Stomach (tissue), 9 donors: ENCODE measurements around the gene MAGEA4. TPM values are rescaled to one million over a fixed set of nuclear protein-coding genes. Genes with fewer than 3 reads are reported as not detected.

Experiments used
- DNase-seq, 2 donors: peaks; one replicate each; pipeline versions ENCODE4 v3.0.0 to v3.0.0-alpha.2; 2013 to 2019
- H3K27ac ChIP-seq, 5 donors: fragments of 200-600 bp in 4 of 5; sonication (generic) in 4 of 5; one replicate each; pipeline ENCODE4 v1.5.1; 2013 to 2019; ENCODE audit warnings: mild to moderate bottlenecking in 1 of 5, moderate library complexity in 1 of 5
- H3K27me3 ChIP-seq, 3 donors: fragments of 200-600 bp; sonication (generic); one replicate each; pipeline ENCODE4 v1.5.1; 2017 to 2019; ENCODE audit warnings: mixed run types in 1 of 3
- H3K36me3 ChIP-seq, 4 donors: fragments of 200-600 bp; sonication (generic); 1 replicate in 3 of 4; 2 replicates in 1 of 4; pipeline ENCODE4 v1.5.1; 2016 to 2019
- H3K4me1 ChIP-seq, 4 donors: fragments of 200-600 bp; sonication (generic); one replicate each; pipeline ENCODE4 v1.5.1; 2016 to 2019
- H3K4me3 ChIP-seq, 4 donors: fragments of 200-600 bp; sonication (generic) in 3 of 4; one replicate each; pipeline ENCODE4 v1.5.1; 2016 to 2019; ENCODE audit warnings: mild to moderate bottlenecking in 1 of 4
- H3K9me3 ChIP-seq, 4 donors: fragments of 200-600 bp; sonication (generic); one replicate each; pipeline ENCODE4 v1.5.1; 2016 to 2019
- CTCF ChIP-seq, 7 experiments: fragments of 450-650 bp in 4 of 7; fragments of 200-600 bp in 3 of 7; sonication (generic) in 3 of 7; IDR thresholded peaks; one replicate each; pipeline ENCODE4 v1.5.1; 2016 to 2019; ENCODE audit warnings: antibody characterized with exemption in 7 of 7, control low read depth in 2 of 7, mild to moderate bottlenecking in 1 of 7
- EP300 ChIP-seq: sonication (generic); formaldehyde crosslinking; IDR thresholded peaks from one replicate; pipeline ENCODE4 v1.6.1; 2017; ENCODE audit warnings: antibody characterized with exemption
- POLR2A ChIP-seq, 4 donors: fragments of 450-650 bp; IDR thresholded peaks; one replicate each; pipeline ENCODE4 v1.6.1; 2016; ENCODE audit warnings: antibody characterized with exemption in 4 of 4, control low read depth in 2 of 4, mild to moderate bottlenecking in 1 of 4, moderate library complexity in 1 of 4
- POLR2AphosphoS5 ChIP-seq, 3 donors: sonication (generic); formaldehyde crosslinking; IDR thresholded peaks; one replicate each; pipeline ENCODE4 v1.6.1; 2016; ENCODE audit warnings: antibody characterized with exemption in 3 of 3
- WGBS, 5 donors: extraction: QIAGEN DNeasy Blood & Tissue Kit in 3 of 5; methylation state at CpG; one replicate each; pipeline versions ENCODE4 v1.1.5 to v1.1.7; 2013 to 2018; 5-methylcytosine and 5-hydroxymethylcytosine counted together
- intact Hi-C: fragments of 100-400 bp; cut with DNase I; formaldehyde crosslinking; loops from one replicate; pipeline ENCODE4 v1.15.1; 2023; ENCODE audit warnings: low total_unique reads
- polyA plus RNA-seq, 3 donors: library from polyadenylated mRNA; stranded (reverse); fragments of 200-250 nt; gene quantifications; one replicate each; pipeline ENCODE4 v1.2.3, GENCODE V29; 2013
- total RNA-seq, 5 donors: library from RNA; depleted of rRNA; stranded (reverse); fragments of >200 nt; gene quantifications; one replicate each; pipeline versions ENCODE4 v1.1.0 to v1.2.3, GENCODE V29; 2014 to 2016
- donor health status: healthy with polysubstance abuse.
- donor health status: Bipolar disorder and iron deficiency.
- donor health status: healthy.

MAGEA4 gene
- total and polyA plus RNA-seq, 8 donors = not detected

DNA sequence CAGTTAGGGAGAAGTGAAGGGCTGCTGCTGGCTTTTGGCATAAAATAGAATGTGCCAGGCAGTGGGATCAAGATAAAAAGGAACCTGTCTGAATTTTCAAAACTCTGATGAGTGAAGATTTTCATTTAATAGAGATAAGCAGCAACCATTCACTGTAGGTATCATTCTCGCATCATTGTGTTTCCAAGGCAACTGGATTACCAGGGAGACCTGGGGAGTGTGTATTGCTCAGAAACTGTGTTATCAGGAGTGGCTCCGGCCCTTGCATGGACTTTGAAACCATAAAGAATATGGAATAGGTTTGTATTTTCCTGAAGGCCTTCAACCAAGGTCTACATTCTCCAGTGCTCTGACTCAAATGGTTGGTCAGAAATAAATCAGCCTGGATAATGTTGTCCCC, 23.3 kb upstream of the MAGEA4 start:
- intact Hi-C loops = no loop called here
- no peak for DNase-seq
- TF ChIP-seq POLR2AphosphoS5 (IDR thresholded peaks at IDR 0.05) (no peak), EP300 (no peak), CTCF (IDR thresholded peaks at IDR 0.05) (no peak), POLR2A (IDR thresholded peaks at IDR 0.05) (no peak)
- no peak overlapping the region for H3K27ac ChIP-seq
- 47 to 77% (median 67%) methylated on average over 2 of the region's 2 CpGs for WGBS, 5 donors
- H3K4me3 ChIP-seq = no peak overlapping the region
- H3K27me3 ChIP-seq = no peaks in the 10 kb centered on the region
- H3K9me3 ChIP-seq = peaks cover 0 to 14% (median 4%) of the 10 kb centered on the region in 4 donors
- no peaks in the 10 kb centered on the region for H3K36me3 ChIP-seq
- no peaks in the 10 kb centered on the region for H3K4me1 ChIP-seq

DNA sequence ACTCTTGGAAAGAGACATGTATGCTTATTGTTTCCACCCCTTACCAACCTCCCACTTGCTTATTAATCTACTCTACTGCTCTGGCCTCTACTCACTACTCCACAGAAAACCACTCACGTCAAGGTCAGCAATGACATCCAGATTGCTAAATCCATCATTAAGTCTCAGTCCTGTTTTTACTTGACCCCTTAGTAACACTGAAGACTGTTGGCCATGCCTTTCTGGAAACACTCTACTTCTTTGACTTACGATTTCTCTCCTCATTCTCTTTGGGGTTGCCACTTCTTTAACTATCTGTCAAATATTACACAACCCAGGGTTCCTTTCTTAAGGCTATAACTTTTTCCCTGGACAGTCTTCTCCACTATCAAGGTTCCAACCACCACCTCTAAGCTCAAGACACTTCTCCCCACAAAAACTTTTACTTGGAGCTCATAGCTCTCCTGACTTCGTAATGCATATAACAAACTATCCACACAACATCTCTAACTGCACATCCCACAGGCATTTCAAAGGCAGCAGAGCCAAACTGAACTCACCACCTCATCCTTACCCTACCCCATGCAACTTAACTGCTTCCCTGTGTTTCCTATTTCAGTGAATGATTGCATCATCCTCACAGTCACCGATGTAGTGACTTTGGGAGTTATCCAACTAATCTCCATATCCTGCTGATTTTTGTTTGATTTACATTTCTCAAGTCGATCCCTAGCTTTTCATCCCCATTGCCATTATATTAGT, 15.8 kb upstream of the MAGEA4 start:
- H3K9me3 ChIP-seq = no peaks in the 10 kb centered on the region
- H3K27ac ChIP-seq = no peak overlapping the region
- H3K4me1 ChIP-seq = no peaks in the 10 kb centered on the region
- no peaks in the 10 kb centered on the region for H3K27me3 ChIP-seq
- WGBS, 5 donors = 58 to 76% (median 72%) methylated on average over 5 of the region's 5 CpGs
- H3K4me3 ChIP-seq = no peak overlapping the region
- intact Hi-C loops = no loop called here
- no peak for DNase-seq
- no peak for TF ChIP-seq EP300
- TF ChIP-seq CTCF (IDR thresholded peaks at IDR 0.05) = no peak
- TF ChIP-seq POLR2AphosphoS5 (IDR thresholded peaks at IDR 0.05) = no peak
- no peak for TF ChIP-seq POLR2A (IDR thresholded peaks at IDR 0.05)
- no peaks in the 10 kb centered on the region for H3K36me3 ChIP-seq

DNA sequence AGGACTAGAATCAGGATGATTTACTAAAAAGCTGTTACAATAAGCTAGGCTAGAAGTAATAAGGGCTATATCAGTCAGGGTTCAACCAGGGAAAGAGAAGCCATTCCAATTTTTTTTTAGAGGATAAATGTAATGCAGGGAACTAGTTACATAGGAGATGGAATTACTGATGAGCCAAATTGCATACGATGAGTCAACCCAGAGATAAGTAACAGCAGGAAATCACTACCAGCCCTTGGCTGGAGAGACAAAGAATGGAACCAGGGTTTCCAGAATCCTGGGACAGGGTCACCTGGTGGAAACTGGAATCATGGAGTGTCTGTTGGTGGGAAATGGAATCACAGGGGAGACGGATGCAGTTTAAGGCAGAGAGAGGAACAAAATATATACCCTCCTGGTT, 13.1 kb upstream of the MAGEA4 start:
- no peak for TF ChIP-seq CTCF (IDR thresholded peaks at IDR 0.05)
- TF ChIP-seq POLR2AphosphoS5 (IDR thresholded peaks at IDR 0.05) = no peak
- TF ChIP-seq POLR2A (IDR thresholded peaks at IDR 0.05) = no peak
- no peak for TF ChIP-seq EP300
- DNase-seq = no peak
- Histone ChIP-seq H3K9me3 (no peaks in the 10 kb centered on the region), H3K36me3 (no peaks in the 10 kb centered on the region), H3K4me3 (no peak overlapping the region), H3K27me3 (no peaks in the 10 kb centered on the region), H3K27ac (no peak overlapping the region), H3K4me1 (no peaks in the 10 kb centered on the region)
- intact Hi-C loops = no loop called here
- WGBS, 5 donors = 75 to 90% (median 83%) methylated on average over 2 of the region's 2 CpGs

- no peak for DNase-seq
- no peak for TF ChIP-seq POLR2AphosphoS5 (IDR thresholded peaks at IDR 0.05)
- no peak for TF ChIP-seq CTCF (IDR thresholded peaks at IDR 0.05)
- TF ChIP-seq POLR2A (IDR thresholded peaks at IDR 0.05) = no peak
- TF ChIP-seq EP300 = no peak
- H3K27ac ChIP-seq = no peak overlapping the region
- WGBS, 5 donors = 74 to 91% (median 80%) methylated on average over 1 of the region's 1 CpG
- H3K4me3 ChIP-seq = no peak overlapping the region
- H3K27me3 ChIP-seq = no peaks in the 10 kb centered on the region
- H3K36me3 ChIP-seq = no peaks in the 10 kb centered on the region
- no peaks in the 10 kb centered on the region for H3K4me1 ChIP-seq
- H3K9me3 ChIP-seq = no peaks in the 10 kb centered on the region
- intact Hi-C loops = no loop called here
Measured at GRCh38 chrX:151901826-151902225, 10.9 kb upstream of the MAGEA4 start.
